22Rv1 (cell line): ENCODE results near the gene USP24.

Experiments used
- ZFX ChIP-seq: fragments of 450-650 bp; IDR thresholded peaks from 2 replicates; pipeline ENCODE4 v1.6.1; 2017; ENCODE audit warnings: antibody characterized with exemption, borderline replicate concordance
- TF ChIP-seq, protein P1 (sequence below): fragments of 450-650 bp; IDR thresholded peaks from 2 replicates; pipeline ENCODE4 v1.5.1; 2017; ENCODE audit warnings: mild to moderate bottlenecking

- TF ChIP-seq, protein P1, sequence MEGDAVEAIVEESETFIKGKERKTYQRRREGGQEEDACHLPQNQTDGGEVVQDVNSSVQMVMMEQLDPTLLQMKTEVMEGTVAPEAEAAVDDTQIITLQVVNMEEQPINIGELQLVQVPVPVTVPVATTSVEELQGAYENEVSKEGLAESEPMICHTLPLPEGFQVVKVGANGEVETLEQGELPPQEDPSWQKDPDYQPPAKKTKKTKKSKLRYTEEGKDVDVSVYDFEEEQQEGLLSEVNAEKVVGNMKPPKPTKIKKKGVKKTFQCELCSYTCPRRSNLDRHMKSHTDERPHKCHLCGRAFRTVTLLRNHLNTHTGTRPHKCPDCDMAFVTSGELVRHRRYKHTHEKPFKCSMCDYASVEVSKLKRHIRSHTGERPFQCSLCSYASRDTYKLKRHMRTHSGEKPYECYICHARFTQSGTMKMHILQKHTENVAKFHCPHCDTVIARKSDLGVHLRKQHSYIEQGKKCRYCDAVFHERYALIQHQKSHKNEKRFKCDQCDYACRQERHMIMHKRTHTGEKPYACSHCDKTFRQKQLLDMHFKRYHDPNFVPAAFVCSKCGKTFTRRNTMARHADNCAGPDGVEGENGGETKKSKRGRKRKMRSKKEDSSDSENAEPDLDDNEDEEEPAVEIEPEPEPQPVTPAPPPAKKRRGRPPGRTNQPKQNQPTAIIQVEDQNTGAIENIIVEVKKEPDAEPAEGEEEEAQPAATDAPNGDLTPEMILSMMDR: no peak
- TF ChIP-seq ZFX: no peak
Observed at GRCh38 chr1:55169126-55169525, 46.0 kb downstream of the USP24 start.
